DOHH2 (cell line): ENCODE results near the gene AGBL1.

Experiments used
- CTCF ChIP-seq: fragments of 200-600 bp; sonication (generic); IDR thresholded peaks from one replicate; pipeline ENCODE4 v1.5.1; 2014; ENCODE audit warnings: antibody characterized with exemption, mild to moderate bottlenecking, low read depth, low read length; ENCODE audit not compliant: poor library complexity, severe bottlenecking
- EZH2phosphoT487 ChIP-seq: fragments of 200-600 bp; sonication (generic); IDR thresholded peaks from 2 replicates; pipeline ENCODE4 v1.6.1; 2017; ENCODE audit warnings: borderline replicate concordance, mild to moderate bottlenecking, antibody characterized with exemption, low read length, moderate library complexity, mixed read lengths

GRCh38 chr15:86839502-86839901, 759.8 kb downstream of the AGBL1 start:
- no peak for TF ChIP-seq CTCF
- TF ChIP-seq EZH2phosphoT487, result no peak
